GM12874 (cell line): Measurements from ENCODE around the gene BRI3BP.

ENCODE experiments used
- TF ChIP-seq, protein P1 (sequence below): IDR thresholded peaks from 2 replicates; pipeline ENCODE4 v1.5.1; 2011; ENCODE audit warnings: low read depth, mild to moderate bottlenecking, control low read depth, low read length, moderate library complexity; ENCODE audit not compliant: insufficient read depth

Gene BRI3BP

DNA sequence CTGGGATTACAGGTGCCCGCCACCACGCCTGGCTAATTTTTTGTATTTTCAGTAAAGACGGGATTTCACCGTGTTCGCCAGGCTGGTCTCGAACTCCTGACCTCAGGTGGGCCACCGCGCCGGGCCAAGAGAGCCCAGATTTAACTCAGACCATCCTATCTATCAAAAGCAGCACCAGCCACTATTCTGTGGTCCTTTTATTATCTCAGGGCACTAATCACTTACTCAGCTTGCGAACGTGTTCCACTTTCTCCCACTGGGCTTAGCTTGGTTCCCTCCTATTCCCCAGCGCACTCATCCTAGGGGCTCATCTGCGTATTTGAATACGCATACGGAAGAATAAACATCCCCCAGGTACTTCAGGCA is 55.6 kb downstream of the BRI3BP start:
- TF ChIP-seq, protein P1, sequence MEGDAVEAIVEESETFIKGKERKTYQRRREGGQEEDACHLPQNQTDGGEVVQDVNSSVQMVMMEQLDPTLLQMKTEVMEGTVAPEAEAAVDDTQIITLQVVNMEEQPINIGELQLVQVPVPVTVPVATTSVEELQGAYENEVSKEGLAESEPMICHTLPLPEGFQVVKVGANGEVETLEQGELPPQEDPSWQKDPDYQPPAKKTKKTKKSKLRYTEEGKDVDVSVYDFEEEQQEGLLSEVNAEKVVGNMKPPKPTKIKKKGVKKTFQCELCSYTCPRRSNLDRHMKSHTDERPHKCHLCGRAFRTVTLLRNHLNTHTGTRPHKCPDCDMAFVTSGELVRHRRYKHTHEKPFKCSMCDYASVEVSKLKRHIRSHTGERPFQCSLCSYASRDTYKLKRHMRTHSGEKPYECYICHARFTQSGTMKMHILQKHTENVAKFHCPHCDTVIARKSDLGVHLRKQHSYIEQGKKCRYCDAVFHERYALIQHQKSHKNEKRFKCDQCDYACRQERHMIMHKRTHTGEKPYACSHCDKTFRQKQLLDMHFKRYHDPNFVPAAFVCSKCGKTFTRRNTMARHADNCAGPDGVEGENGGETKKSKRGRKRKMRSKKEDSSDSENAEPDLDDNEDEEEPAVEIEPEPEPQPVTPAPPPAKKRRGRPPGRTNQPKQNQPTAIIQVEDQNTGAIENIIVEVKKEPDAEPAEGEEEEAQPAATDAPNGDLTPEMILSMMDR, result no peak

DNA sequence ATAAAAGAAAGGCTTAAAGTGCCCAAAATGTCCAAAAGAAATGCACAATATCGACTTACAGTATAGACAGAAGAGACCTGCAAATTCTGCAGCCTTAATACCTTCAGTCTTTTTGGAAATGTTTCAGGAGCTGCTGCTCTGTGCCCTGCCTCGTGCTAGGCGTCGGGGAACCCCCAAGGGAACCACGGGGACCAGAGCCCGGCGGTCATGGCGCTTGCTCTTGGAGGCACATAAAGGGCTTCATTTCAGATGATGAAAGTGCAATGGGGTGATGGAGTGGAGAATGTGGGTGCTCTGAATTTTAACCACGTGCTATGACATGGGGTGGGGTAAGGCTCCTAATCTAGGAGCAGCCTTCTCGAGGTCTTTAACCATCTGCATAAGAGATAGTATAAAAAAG is 57.0 kb downstream of the BRI3BP start:
- TF ChIP-seq, protein P1, result no peak

DNA sequence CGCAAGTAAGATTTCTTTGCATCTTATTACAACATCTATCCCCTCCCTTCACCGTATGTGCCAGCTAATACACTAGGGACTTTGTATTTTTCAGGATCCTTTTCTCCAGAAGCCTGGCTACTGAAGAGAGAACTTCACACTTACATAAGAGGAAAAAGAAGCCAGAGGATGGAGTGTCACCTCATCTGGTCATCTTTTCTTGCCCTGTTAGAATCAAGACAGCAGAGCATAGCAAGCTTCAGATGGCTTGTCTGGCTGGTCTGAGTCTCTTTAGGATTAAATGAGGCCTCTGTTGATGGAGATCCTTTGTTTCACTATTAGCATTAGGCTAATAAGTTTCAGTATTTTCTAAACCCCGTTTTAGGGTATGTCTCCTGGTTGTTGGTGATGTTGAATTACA is 57.4 kb downstream of the BRI3BP start:
- TF ChIP-seq, protein P1, result no peak

DNA sequence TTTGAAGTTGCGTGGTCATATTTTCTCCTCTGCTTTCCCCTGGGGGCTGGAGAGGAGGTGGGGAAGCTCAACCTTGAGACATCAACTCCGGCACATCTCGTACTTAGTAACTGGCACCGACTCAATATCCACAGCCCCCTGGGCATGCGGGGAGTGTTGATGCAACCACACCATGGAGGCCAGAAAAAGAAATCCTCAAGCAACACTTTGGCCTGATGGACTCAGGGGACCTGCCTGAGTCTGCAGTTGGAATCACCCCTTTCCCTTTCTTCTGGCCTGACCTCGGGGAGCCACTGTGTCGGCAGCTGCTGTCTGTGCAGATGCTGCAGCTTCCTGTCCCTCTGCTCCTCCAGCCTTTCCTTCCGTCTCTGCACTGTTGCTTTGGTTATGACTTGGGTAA is 60.4 kb downstream of the BRI3BP start:
- TF ChIP-seq, protein P1, result no peak

DNA sequence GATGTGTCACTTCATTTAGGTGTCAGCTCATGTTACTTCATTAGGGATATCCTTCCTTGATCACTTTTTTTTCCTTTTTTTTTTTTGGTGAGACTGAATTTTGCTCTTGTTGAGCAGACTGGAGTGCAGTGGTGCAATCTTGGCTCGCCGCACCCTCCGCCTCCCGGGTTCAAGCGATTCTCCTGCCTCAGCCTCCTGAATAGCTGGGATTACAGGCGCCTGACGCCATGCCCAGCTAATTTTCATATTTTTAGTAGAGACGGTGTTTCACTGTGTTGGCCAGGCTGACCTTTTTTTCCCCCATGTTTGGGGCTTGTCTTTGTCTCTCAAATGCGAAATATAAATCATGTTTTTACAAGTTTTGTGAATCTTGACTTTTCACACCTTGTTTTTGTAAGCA is 62.1 kb downstream of the BRI3BP start:
- TF ChIP-seq, protein P1, result no peak

DNA sequence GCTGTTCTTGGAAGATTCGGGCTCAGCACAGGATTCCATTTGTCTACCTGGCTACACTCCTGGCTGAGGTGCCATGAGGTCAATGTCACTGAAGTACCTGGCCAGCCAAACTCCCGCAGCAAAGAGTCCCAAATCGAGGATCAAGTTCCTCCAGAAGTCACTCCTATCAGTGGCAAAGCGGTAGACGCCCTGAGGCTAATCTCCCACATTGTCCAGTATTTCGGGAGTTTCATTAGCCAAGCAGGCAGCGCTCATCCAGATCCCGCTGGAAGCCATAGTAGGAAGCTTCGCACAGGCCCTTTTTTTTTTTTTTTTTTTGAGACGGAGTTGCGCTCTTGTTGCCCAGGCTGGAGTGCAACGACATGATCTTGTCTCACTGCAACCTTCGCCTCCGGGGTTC is 62.9 kb downstream of the BRI3BP start:
- TF ChIP-seq, protein P1, result no peak

DNA sequence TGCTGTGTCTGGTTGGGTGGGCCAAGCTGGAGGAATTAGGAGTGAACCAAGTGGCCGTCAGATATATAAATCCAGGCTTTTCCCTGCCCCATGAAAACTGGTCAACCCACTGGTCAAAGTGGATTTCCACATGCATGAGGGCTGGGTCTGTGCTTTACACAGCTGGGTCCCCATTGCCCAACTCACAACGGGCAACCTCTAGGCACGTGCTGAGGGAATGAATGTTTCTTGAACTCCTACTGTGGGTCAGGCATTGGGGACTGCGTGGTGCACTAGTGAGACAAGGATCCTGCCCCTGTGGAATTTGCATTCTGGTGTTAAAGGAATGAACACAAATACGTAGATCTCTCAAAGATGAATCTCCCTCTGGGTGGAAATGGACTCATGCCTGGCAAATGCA is 64.3 kb downstream of the BRI3BP start:
- TF ChIP-seq, protein P1, result no peak

DNA sequence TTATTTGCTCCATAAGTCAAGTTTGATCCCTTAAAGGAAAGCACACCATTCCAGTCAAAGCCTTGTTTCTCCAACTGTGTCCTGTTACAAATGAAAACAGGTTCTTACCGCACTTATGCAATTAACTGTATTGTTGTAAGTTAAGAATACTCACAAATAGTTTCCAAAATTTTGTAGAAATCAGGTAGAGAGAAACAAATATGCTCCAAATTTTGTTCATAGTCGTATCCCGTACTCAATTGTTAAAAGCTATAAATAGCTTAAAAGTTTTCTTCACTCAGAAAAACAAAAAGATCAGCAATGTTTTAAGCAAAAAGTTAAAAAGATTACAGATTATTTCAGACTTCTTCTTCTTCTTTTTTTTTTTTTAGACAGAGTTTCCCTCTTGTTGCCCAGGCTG is 67.8 kb downstream of the BRI3BP start:
- TF ChIP-seq, protein P1, result no peak
